ENCODE data around the gene NRXN3.

GRCh38 chr14:78852040-78852439, 681.9 kb downstream of the NRXN3 start:
- TF ChIP-seq, protein P1, sequence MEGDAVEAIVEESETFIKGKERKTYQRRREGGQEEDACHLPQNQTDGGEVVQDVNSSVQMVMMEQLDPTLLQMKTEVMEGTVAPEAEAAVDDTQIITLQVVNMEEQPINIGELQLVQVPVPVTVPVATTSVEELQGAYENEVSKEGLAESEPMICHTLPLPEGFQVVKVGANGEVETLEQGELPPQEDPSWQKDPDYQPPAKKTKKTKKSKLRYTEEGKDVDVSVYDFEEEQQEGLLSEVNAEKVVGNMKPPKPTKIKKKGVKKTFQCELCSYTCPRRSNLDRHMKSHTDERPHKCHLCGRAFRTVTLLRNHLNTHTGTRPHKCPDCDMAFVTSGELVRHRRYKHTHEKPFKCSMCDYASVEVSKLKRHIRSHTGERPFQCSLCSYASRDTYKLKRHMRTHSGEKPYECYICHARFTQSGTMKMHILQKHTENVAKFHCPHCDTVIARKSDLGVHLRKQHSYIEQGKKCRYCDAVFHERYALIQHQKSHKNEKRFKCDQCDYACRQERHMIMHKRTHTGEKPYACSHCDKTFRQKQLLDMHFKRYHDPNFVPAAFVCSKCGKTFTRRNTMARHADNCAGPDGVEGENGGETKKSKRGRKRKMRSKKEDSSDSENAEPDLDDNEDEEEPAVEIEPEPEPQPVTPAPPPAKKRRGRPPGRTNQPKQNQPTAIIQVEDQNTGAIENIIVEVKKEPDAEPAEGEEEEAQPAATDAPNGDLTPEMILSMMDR (IDR thresholded peaks at IDR 0.05) = no peak
- TF ChIP-seq EZH2phosphoT487 (IDR thresholded peaks at IDR 0.05) (no peak), EZH2 (IDR thresholded peaks at IDR 0.05) (no peak)
